Measurements from ENCODE around the gene EYA3. TPM values are rescaled to one million over a fixed set of nuclear protein-coding genes. Genes with fewer than 3 reads are reported as not detected.

The EYA3 gene
- total RNA-seq, 1 donor from 2014 or later = 41.3 TPM

- Mint-ChIP-seq H3K9me3 (ENCODE audit: low read depth) (no peaks in the 10 kb centered on the region), H3K27ac (peak overlapping the region; percentile 37), H3K4me1 (ENCODE audit: low read depth) (peaks cover 16% of the 10 kb centered on the region), H3K27me3 (no peaks in the 10 kb centered on the region), H3K4me3 (ENCODE audit: low read depth) (peak overlapping the region; percentile 73), H3K36me3 (ENCODE audit: insufficient read depth) (no peaks in the 10 kb centered on the region)
- DNase-seq (ENCODE audit: low spot score, unreplicated experiment) = no peak
- no peak for TF ChIP-seq CTCF (IDR thresholded peaks at IDR 0.05; ENCODE audit: unreplicated experiment)
Observed at GRCh38 chr1:27960762-27961645, 127.4 kb downstream of the EYA3 start.

- TF ChIP-seq CTCF (IDR thresholded peaks at IDR 0.05; ENCODE audit: unreplicated experiment) = peak; percentile 64
- H3K4me1 Mint-ChIP-seq (ENCODE audit: low read depth) = peaks cover 16% of the 10 kb centered on the region
- H3K36me3 Mint-ChIP-seq (ENCODE audit: insufficient read depth) = peaks cover 2% of the 10 kb centered on the region
- H3K27me3 Mint-ChIP-seq = no peaks in the 10 kb centered on the region
- H3K4me3 Mint-ChIP-seq (ENCODE audit: low read depth) = peak within 1 kb of the TSS; percentile 73
- no peaks in the 10 kb centered on the region for H3K9me3 Mint-ChIP-seq (ENCODE audit: low read depth)
- peak; percentile 74 for DNase-seq (ENCODE audit: low spot score, unreplicated experiment)
- H3K27ac Mint-ChIP-seq = peak within 1 kb of the TSS; percentile 94
Observed at GRCh38 chr1:27959792-27960603, 128.4 kb downstream of the EYA3 start, which contains the start of gene XKR8. XKR8 (plus strand) TSS chr1:27959973; CDS start chr1:27960070, 97 bp downstream.

- Mint-ChIP-seq H3K9me3 (ENCODE audit: low read depth) (no peaks in the 10 kb centered on the region), H3K27ac (no peak overlapping the region), H3K36me3 (ENCODE audit: insufficient read depth) (peaks cover 2% of the 10 kb centered on the region), H3K27me3 (no peaks in the 10 kb centered on the region), H3K4me1 (ENCODE audit: low read depth) (peaks cover 13% of the 10 kb centered on the region), H3K4me3 (ENCODE audit: low read depth) (no peak overlapping the region)
- no peak for TF ChIP-seq CTCF (IDR thresholded peaks at IDR 0.05; ENCODE audit: unreplicated experiment)
- no peak for DNase-seq (ENCODE audit: low spot score, unreplicated experiment)
Observed at GRCh38 chr1:27958513-27958912, 129.9 kb downstream of the EYA3 start.

GRCh38 chr1:27957655-27958054 is 130.8 kb downstream of the EYA3 start:
- Mint-ChIP-seq H3K27ac (no peak overlapping the region), H3K4me1 (ENCODE audit: low read depth) (peaks cover 13% of the 10 kb centered on the region), H3K4me3 (ENCODE audit: low read depth) (no peak overlapping the region), H3K9me3 (ENCODE audit: low read depth) (no peaks in the 10 kb centered on the region), H3K27me3 (no peaks in the 10 kb centered on the region), H3K36me3 (ENCODE audit: insufficient read depth) (peaks cover 2% of the 10 kb centered on the region)
- TF ChIP-seq CTCF (IDR thresholded peaks at IDR 0.05; ENCODE audit: unreplicated experiment) = no peak
- no peak for DNase-seq (ENCODE audit: low spot score, unreplicated experiment)

GRCh38 chr1:27956761-27957160 is 131.6 kb downstream of the EYA3 start:
- Mint-ChIP-seq H3K4me3 (ENCODE audit: low read depth) (no peak overlapping the region), H3K9me3 (ENCODE audit: low read depth) (no peaks in the 10 kb centered on the region), H3K27me3 (no peaks in the 10 kb centered on the region), H3K4me1 (ENCODE audit: low read depth) (peaks cover 11% of the 10 kb centered on the region), H3K36me3 (ENCODE audit: insufficient read depth) (peaks cover 2% of the 10 kb centered on the region), H3K27ac (no peak overlapping the region)
- TF ChIP-seq CTCF (IDR thresholded peaks at IDR 0.05; ENCODE audit: unreplicated experiment) = no peak
- DNase-seq (ENCODE audit: low spot score, unreplicated experiment) = no peak
